ENCODE results near the gene CLCN1. TPM values are rescaled to one million over a fixed set of nuclear protein-coding genes. Genes with fewer than 3 reads are reported as not detected.

Gene CLCN1
- total RNA-seq, 1 donor from 2014 or later = 4.7 TPM

- H3K9ac ChIP-seq (ENCODE audit: low read depth in 1 of 3, low read length in 3 of 3) = no peak overlapping the region
- peaks cover 0 to 6% (median 4%) of the 10 kb centered on the region in 3 donors for H3K4me1 ChIP-seq (ENCODE audit: control insufficient read depth in 3 of 3, insufficient read depth in 3 of 3, low read length in 3 of 3)
- no peak overlapping the region for H3K27ac ChIP-seq (ENCODE audit: low read depth, low read length)
- peaks cover 20 to 38% (median 32%) of the 10 kb centered on the region in 3 donors for H3K27me3 ChIP-seq (ENCODE audit: control insufficient read depth in 3 of 3, insufficient read depth in 3 of 3, low read length in 3 of 3)
- H3K4me3 ChIP-seq (ENCODE audit: low read length in 3 of 3) = no peak overlapping the region
- H3K36me3 ChIP-seq (ENCODE audit: control insufficient read depth in 3 of 3, insufficient read depth in 3 of 3, low read length in 3 of 3) = no peaks in the 10 kb centered on the region
- H3K9me3 ChIP-seq (ENCODE audit: control insufficient read depth in 3 of 3, low read length in 3 of 3) = no peaks in the 10 kb centered on the region
Observed at GRCh38 chr7:143359771-143360353, 44.0 kb downstream of the CLCN1 start.

DNA sequence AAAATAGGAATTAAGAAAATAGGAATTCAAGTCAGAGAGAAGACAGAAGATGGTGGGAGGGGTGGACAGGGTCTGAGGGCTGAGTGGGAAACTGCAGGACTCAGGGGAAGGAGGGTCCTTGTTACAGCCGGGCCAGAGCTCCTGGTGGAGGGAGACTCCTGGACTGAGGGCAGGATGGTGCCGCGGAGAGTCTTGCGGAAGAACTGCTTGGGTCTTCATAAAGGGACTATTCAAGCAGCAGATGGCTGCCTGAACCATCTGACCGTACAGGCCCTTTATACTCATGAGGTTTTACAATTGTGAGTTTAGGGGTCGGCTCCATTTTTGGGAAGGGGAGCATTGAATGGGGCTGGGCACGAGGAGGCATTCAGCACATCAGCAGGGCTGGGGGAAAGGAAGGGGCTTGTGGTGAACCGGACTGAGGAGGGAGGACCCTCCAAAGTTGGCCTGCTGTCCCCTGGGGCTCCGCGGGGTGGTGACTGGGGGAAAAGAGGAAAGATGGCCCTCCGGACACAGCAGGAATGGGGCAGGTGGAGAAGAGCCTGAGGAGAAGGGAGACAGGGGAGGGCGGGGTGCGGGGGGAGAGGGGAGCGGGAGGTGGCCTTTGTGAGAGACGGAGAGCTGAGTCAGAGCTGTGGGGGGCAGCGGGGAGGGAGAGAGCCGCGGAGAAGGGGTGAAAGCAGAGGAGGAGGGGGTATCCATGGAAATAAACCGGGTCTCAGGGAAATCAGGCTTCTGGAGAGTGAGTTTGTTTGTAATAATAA lies 45.1 kb downstream of the CLCN1 start:
- Histone ChIP-seq H3K27ac (ENCODE audit: low read depth, low read length) (no peak overlapping the region), H3K36me3 (ENCODE audit: control insufficient read depth in 3 of 3, insufficient read depth in 3 of 3, low read length in 3 of 3) (no peaks in the 10 kb centered on the region), H3K27me3 (ENCODE audit: control insufficient read depth in 3 of 3, insufficient read depth in 3 of 3, low read length in 3 of 3) (peaks cover 20 to 38% (median 36%) of the 10 kb centered on the region in 3 donors), H3K4me1 (ENCODE audit: control insufficient read depth in 3 of 3, insufficient read depth in 3 of 3, low read length in 3 of 3) (peaks cover 0 to 6% (median 4%) of the 10 kb centered on the region in 3 donors), H3K4me3 (ENCODE audit: low read length in 3 of 3) (no peak overlapping the region), H3K9ac (ENCODE audit: low read depth in 1 of 3, low read length in 3 of 3) (no peak overlapping the region), H3K9me3 (ENCODE audit: control insufficient read depth in 3 of 3, low read length in 3 of 3) (no peaks in the 10 kb centered on the region)

GRCh38 chr7:143361552-143362130 lies 45.7 kb downstream of the CLCN1 start:
- Histone ChIP-seq H3K4me1 (ENCODE audit: control insufficient read depth in 3 of 3, insufficient read depth in 3 of 3, low read length in 3 of 3) (peaks cover 0 to 6% (median 4%) of the 10 kb centered on the region in 3 donors), H3K9ac (ENCODE audit: low read depth in 1 of 3, low read length in 3 of 3) (no peak overlapping the region), H3K9me3 (ENCODE audit: control insufficient read depth in 3 of 3, low read length in 3 of 3) (no peaks in the 10 kb centered on the region), H3K27me3 (ENCODE audit: control insufficient read depth in 3 of 3, insufficient read depth in 3 of 3, low read length in 3 of 3) (peaks cover 20 to 38% (median 36%) of the 10 kb centered on the region in 3 donors), H3K27ac (ENCODE audit: low read depth, low read length) (no peak overlapping the region), H3K4me3 (ENCODE audit: low read length in 3 of 3) (peak overlapping the region in 2 of 3 donors; percentile 73), H3K36me3 (ENCODE audit: control insufficient read depth in 3 of 3, insufficient read depth in 3 of 3, low read length in 3 of 3) (no peaks in the 10 kb centered on the region)

GRCh38 chr7:143362131-143363015 lies 46.5 kb downstream of the CLCN1 start, which contains the start of gene FAM131B:
Gene FAM131B (minus strand): TSS chr7:143362713. CDS start chr7:143362603, 110 bp downstream.
- peak within 1 kb of the TSS in 2 of 3 donors; percentile 38 to 45 for H3K9ac ChIP-seq (ENCODE audit: low read depth in 1 of 3, low read length in 3 of 3)
- H3K27ac ChIP-seq (ENCODE audit: low read depth, low read length) = no peak within 1 kb of the TSS

DNA sequence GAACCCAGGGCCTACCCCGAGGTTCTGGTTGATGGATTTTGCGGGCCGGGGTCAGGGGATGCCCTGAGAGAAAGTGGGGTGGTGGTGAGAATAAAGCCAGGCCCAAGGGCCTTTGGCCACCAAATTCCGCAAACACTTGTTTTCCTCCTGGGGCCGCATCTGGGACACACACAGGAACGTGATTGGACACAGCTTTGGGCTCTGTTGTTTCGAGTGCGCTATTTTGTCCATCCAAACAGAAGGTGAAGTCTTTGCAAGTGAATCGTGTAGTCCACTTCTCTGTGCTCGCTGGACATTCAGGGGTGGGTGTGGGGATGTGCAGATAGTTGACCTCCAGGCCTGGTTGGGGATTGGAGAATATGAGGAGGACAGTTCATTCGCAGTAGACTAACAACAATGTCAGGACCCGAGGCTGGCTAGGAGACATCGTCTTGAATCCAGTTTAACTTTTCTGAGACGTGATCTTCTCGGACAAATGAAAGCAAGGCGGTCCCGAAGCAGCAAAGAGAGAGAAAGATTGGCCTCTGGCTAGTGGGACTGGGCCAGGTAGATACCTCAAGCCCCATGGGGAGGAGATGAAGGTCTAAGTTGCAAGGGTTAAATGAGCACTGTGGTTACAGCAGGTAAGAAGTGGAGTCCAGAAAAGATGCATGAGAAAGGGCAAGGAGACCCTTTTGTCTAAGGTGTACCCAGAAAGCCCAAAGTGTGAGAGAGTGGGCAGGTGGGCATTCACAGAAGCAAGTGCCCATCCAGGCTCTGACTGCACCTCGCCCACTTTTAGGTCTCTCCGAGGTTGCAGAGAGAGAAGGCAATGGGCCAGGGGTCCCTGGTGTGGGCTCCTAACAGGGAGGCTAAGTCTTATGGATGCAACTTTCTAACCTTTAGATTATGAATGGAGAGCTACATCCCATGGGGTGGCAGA lies 47.4 kb downstream of the CLCN1 start:
- H3K27me3 ChIP-seq (ENCODE audit: control insufficient read depth in 3 of 3, insufficient read depth in 3 of 3, low read length in 3 of 3) = peaks cover 19 to 38% (median 36%) of the 10 kb centered on the region in 3 donors
- no peak overlapping the region for H3K27ac ChIP-seq (ENCODE audit: low read depth, low read length)

More at GRCh38 chr7:143362131-143363015, 46.5 kb downstream of the CLCN1 start, which contains the start of gene FAM131B:
- Histone ChIP-seq H3K36me3 (ENCODE audit: control insufficient read depth in 3 of 3, insufficient read depth in 3 of 3, low read length in 3 of 3) (no peaks in the 10 kb centered on the region), H3K27me3 (ENCODE audit: control insufficient read depth in 3 of 3, insufficient read depth in 3 of 3, low read length in 3 of 3) (peaks cover 20 to 38% (median 36%) of the 10 kb centered on the region in 3 donors), H3K9me3 (ENCODE audit: control insufficient read depth in 3 of 3, low read length in 3 of 3) (no peaks in the 10 kb centered on the region), H3K4me1 (ENCODE audit: control insufficient read depth in 3 of 3, insufficient read depth in 3 of 3, low read length in 3 of 3) (peaks cover 0 to 6% (median 4%) of the 10 kb centered on the region in 3 donors), H3K4me3 (ENCODE audit: low read length in 3 of 3) (peak within 1 kb of the TSS; percentile 23 to 73 (median 73))

GRCh38 chr7:143367972-143368371 lies 52.1 kb downstream of the CLCN1 start:
- H3K4me1 ChIP-seq (ENCODE audit: control insufficient read depth in 3 of 3, insufficient read depth in 3 of 3, low read length in 3 of 3) = peaks cover 0 to 2% (median 1%) of the 10 kb centered on the region in 3 donors
- no peak overlapping the region for H3K4me3 ChIP-seq (ENCODE audit: low read length in 3 of 3)
- no peaks in the 10 kb centered on the region for H3K36me3 ChIP-seq (ENCODE audit: control insufficient read depth in 3 of 3, insufficient read depth in 3 of 3, low read length in 3 of 3)
- H3K9ac ChIP-seq (ENCODE audit: low read depth in 1 of 3, low read length in 3 of 3) = no peak overlapping the region
- H3K9me3 ChIP-seq (ENCODE audit: control insufficient read depth in 3 of 3, low read length in 3 of 3) = no peaks in the 10 kb centered on the region
- no peak overlapping the region for H3K27ac ChIP-seq (ENCODE audit: low read depth, low read length)
- peaks cover 6 to 17% (median 15%) of the 10 kb centered on the region in 3 donors for H3K27me3 ChIP-seq (ENCODE audit: control insufficient read depth in 3 of 3, insufficient read depth in 3 of 3, low read length in 3 of 3)

More for the DNA sequence above, 47.4 kb downstream of the CLCN1 start:
- H3K36me3 ChIP-seq (ENCODE audit: control insufficient read depth in 3 of 3, insufficient read depth in 3 of 3, low read length in 3 of 3) = no peaks in the 10 kb centered on the region
- H3K4me1 ChIP-seq (ENCODE audit: control insufficient read depth in 3 of 3, insufficient read depth in 3 of 3, low read length in 3 of 3) = peaks cover 0 to 6% (median 4%) of the 10 kb centered on the region in 3 donors
- H3K4me3 ChIP-seq (ENCODE audit: low read length in 3 of 3) = peak overlapping the region in 1 of 3 donors; percentile 6
- no peaks in the 10 kb centered on the region for H3K9me3 ChIP-seq (ENCODE audit: control insufficient read depth in 3 of 3, low read length in 3 of 3)
- no peak overlapping the region for H3K9ac ChIP-seq (ENCODE audit: low read depth in 1 of 3, low read length in 3 of 3)

GRCh38 chr7:143368387-143368786 lies 52.5 kb downstream of the CLCN1 start:
- no peak overlapping the region for H3K27ac ChIP-seq (ENCODE audit: low read depth, low read length)
- H3K9me3 ChIP-seq (ENCODE audit: control insufficient read depth in 3 of 3, low read length in 3 of 3) = no peaks in the 10 kb centered on the region
- no peaks in the 10 kb centered on the region for H3K4me1 ChIP-seq (ENCODE audit: control insufficient read depth in 3 of 3, insufficient read depth in 3 of 3, low read length in 3 of 3)
- no peak overlapping the region for H3K4me3 ChIP-seq (ENCODE audit: low read length in 3 of 3)
- no peaks in the 10 kb centered on the region for H3K36me3 ChIP-seq (ENCODE audit: control insufficient read depth in 3 of 3, insufficient read depth in 3 of 3, low read length in 3 of 3)
- peaks cover 2 to 13% (median 11%) of the 10 kb centered on the region in 3 donors for H3K27me3 ChIP-seq (ENCODE audit: control insufficient read depth in 3 of 3, insufficient read depth in 3 of 3, low read length in 3 of 3)
- H3K9ac ChIP-seq (ENCODE audit: low read depth in 1 of 3, low read length in 3 of 3) = no peak overlapping the region

DNA sequence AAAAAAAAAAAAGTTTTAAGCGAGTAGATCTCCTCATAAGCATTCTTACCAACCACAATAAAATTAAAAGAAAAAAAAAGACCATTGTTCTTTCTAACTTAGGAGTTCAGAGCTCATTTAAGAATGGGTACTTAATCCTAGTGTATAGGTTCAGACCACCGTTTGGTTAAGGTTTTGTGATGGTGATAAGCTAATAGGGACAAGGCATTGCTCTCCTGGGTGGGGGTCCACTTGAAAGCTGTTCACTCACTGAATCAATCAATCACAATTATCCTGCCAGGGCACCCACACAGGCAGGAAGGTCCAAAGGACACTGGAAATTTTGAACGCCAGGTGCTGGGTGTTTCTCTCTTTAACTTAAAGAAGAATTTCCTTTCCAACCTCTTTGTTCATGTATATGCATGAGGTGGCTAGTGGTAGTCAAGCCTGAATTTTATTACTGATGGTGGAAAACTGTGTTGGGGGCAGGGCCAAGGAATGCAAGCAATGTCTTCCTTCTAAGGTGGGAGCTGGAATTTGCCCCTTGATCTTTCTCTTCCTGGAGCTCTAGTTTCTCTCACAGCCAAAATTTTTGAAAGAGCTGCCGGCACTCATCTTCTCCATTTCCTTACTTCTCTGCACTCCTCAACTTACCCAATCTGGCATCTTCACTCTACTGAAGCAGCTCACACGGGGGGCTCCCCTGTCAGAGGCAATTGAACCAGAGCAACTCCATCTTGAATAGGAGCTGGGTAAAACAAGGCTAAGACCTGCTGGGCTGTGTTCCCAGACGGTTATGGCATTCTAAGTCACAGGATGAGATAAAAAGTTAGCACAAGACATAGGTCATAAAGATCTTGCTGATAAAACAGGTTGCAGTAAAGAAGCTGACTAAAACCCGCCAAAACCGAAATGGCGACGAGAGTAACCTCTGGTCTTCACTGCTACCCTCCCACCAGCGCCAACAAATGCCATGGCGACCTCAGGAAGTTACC lies 54.1 kb downstream of the CLCN1 start:
- Histone ChIP-seq H3K4me3 (ENCODE audit: low read length in 3 of 3) (no peak overlapping the region), H3K27me3 (ENCODE audit: control insufficient read depth in 3 of 3, insufficient read depth in 3 of 3, low read length in 3 of 3) (peaks cover 0 to 4% (median 0%) of the 10 kb centered on the region in 3 donors), H3K27ac (ENCODE audit: low read depth, low read length) (no peak overlapping the region), H3K9me3 (ENCODE audit: control insufficient read depth in 3 of 3, low read length in 3 of 3) (no peaks in the 10 kb centered on the region), H3K9ac (ENCODE audit: low read depth in 1 of 3, low read length in 3 of 3) (no peak overlapping the region), H3K36me3 (ENCODE audit: control insufficient read depth in 3 of 3, insufficient read depth in 3 of 3, low read length in 3 of 3) (no peaks in the 10 kb centered on the region), H3K4me1 (ENCODE audit: control insufficient read depth in 3 of 3, insufficient read depth in 3 of 3, low read length in 3 of 3) (peaks cover 0 to under 1% (median 0%) of the 10 kb centered on the region in 3 donors)

Data from skeletal muscle tissue (tissue), 4 donors.